ENCODE measurements around the gene CLASP1. TPM values are rescaled to one million over a fixed set of nuclear protein-coding genes. Genes with fewer than 3 reads are reported as not detected.
A peak's percentile ranks its signal among the peaks of the same experiment; 100 is the strongest.

Gene CLASP1
- total and polyA plus RNA-seq, 2 experiments from 2014 or later, result 16.6 to 56.3 TPM

DNA sequence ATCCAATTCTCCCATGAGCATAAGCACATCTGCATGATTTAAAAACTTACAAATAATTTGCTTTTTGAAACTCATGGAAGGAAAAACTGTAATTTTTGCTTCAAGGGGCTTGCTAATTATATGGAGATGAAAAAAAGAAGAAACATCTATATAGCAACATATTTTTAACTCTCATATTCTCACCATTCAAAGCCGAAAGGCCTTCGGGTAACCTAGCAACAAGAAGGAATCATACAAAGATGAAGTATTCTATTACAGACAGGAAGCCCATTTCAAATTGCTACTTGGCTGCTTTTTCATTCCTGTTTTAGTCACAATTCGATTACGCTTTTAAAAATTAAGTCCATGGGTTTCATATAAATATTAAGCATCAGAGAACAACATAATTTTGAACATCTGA, 157.7 kb downstream of the CLASP1 start (continued):
- TF ChIP-seq NANOG (IDR thresholded peaks at IDR 0.05; ENCODE audit: borderline replicate concordance), result no peak
- no peak for TF ChIP-seq REST (IDR thresholded peaks at IDR 0.05; ENCODE audit: unreplicated experiment)
- TF ChIP-seq JUNB (IDR thresholded peaks at IDR 0.05; ENCODE audit: unreplicated experiment), result no peak
- no peak for TF ChIP-seq ZNF331 (CRISPR knock-in tag; IDR thresholded peaks at IDR 0.05; ENCODE audit: low read depth)
- no peak for TF ChIP-seq POLR2AphosphoS5 (IDR thresholded peaks at IDR 0.05; ENCODE audit: low read depth)
- no peak for TF ChIP-seq EZH2 (IDR thresholded peaks at IDR 0.05; ENCODE audit: low read depth, unreplicated experiment)
- TF ChIP-seq, protein P1, sequence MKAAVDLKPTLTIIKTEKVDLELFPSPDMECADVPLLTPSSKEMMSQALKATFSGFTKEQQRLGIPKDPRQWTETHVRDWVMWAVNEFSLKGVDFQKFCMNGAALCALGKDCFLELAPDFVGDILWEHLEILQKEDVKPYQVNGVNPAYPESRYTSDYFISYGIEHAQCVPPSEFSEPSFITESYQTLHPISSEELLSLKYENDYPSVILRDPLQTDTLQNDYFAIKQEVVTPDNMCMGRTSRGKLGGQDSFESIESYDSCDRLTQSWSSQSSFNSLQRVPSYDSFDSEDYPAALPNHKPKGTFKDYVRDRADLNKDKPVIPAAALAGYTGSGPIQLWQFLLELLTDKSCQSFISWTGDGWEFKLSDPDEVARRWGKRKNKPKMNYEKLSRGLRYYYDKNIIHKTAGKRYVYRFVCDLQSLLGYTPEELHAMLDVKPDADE (IDR thresholded peaks at IDR 0.05), result no peak
- no peak for TF ChIP-seq EZH2phosphoT487 (IDR thresholded peaks at IDR 0.05; ENCODE audit: unreplicated experiment)

DNA sequence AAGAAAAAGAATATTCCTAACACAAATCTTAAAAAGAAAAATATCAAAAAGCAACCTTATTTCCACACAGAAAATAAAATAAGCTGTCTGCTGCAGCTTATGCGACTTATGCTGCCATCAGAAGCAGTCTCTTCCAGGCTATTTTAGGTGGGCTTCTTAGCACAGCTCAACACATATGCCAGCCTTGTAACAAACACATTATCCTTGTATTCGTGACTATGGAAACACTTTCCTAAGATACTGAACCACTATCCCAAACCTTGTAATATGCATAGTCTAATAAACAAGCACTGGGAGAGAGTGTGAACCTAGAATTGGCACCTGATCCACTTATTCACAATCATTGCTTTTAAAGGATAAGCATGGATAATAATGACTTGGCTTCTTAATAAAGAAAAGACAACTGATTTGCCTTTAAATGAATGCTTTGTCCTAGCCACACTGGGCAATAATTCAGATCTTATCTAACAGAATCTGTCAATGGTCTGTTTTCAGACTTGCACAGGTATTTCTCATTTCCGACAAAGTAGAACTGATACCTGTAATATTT, 158.6 kb downstream of the CLASP1 start:
- no peaks in the 10 kb centered on the region for H3K9me3 Mint-ChIP-seq
- peak overlapping the region; percentile 37; the same call in 1 of the 2 replicates for H3K27ac Mint-ChIP-seq
- H3K27me3 Mint-ChIP-seq (ENCODE audit: insufficient read depth, low read depth, poor library complexity), result no peaks in the 10 kb centered on the region
- ATAC-seq (no peak), DNase-seq (ENCODE audit: low spot score) (no peak)
- H2AFZ ChIP-seq, result no peak overlapping the region
- H3F3A ChIP-seq (replicated peaks; ENCODE audit: low read depth), result no peaks in the 10 kb centered on the region
- no peaks in the 10 kb centered on the region for H3K9me2 ChIP-seq (ENCODE audit: insufficient read depth)
- H3K4me3 ChIP-seq, result no peak overlapping the region; the same call in 1 of the 2 replicates
- H3K27ac ChIP-seq (ENCODE audit: low read depth), result 0 out of 2 replicates have a peak overlapping the region, but pooled peaks have one; percentile 26
- no peaks in the 10 kb centered on the region for H3K27me3 ChIP-seq (ENCODE audit: insufficient read depth)
- H3K4me1 ChIP-seq (ENCODE audit: insufficient read depth), result peaks cover 30% of the 10 kb centered on the region
- 0 out of 3 replicates have a peak overlapping the region, but pooled peaks have one; percentile 52 for H3K4me3 Mint-ChIP-seq
- no peaks in the 10 kb centered on the region; the same call in 1 of the 2 replicates for H4K20me1 ChIP-seq (replicated peaks; ENCODE audit: insufficient read depth)
- H3K79me2 ChIP-seq (replicated peaks; ENCODE audit: insufficient read depth), result peaks cover 59% of the 10 kb centered on the region
- peaks cover 24% of the 10 kb centered on the region for H3K4me1 Mint-ChIP-seq
- peak overlapping the region; percentile 40 for H3K4me2 ChIP-seq
- TF ChIP-seq NANOG (IDR thresholded peaks at IDR 0.05; ENCODE audit: borderline replicate concordance), result no peak
- H3K36me3 Mint-ChIP-seq (ENCODE audit: low read depth), result no peaks in the 10 kb centered on the region; the same call in 2 of the 3 replicates
- H3K36me3 ChIP-seq (ENCODE audit: insufficient read depth), result no peaks in the 10 kb centered on the region
